Adrenal gland (tissue), 5 donors: ENCODE measurements around the gene NSG2.

Source experiments
- POLR2A ChIP-seq, 2 donors: fragments of 450-650 bp; IDR thresholded peaks; one replicate each; pipeline ENCODE4 v1.6.1; 2017; ENCODE audit warnings: antibody characterized with exemption in 2 of 2, mild to moderate bottlenecking in 2 of 2, moderate library complexity in 1 of 2
- TF ChIP-seq, protein P1 (sequence below), 6 experiments: fragments of 450-650 bp in 4 of 6; fragments of 200-600 bp in 2 of 6; sonication (generic) in 1 of 6; IDR thresholded peaks; 1 replicate in 5 of 6; 2 replicates in 1 of 6; pipeline versions ENCODE4 v1.5.1 to v1.8.0; 2016 to 2021; ENCODE audit warnings: antibody characterized with exemption in 6 of 6, mild to moderate bottlenecking in 2 of 6, moderate library complexity in 1 of 6
- donor health status: DM: no; HTN: no; CAD: no.

DNA sequence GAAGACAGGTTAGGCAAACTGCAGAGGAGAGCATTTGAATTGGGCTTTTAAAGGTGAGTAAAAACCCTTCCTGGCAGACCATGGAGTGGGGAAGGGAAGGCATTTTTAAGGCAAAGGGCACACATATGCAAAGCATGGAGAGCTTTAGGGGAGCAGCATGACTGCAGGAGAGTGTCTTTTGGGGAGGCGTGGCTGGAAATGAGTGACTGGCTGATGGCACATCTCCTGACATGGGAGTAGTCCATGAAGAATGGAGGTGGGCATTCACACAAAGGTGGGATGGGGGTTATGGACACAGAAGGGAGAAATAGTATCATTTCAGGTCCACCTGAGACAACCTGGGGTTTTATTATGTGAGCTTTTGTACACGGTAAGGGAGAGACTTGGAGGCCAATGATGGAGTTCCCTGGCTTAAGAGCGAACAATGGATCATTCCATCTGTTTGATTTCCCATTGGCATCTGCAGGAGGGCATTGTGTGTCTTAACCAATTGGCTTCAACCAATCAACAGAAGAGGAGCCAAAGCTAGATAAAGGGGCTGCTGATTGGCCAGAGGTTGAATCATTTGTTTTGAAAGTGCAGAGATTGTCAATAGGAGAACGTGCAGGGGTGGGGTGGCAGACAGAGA is 2.1 kb downstream of the NSG2 start:
- TF ChIP-seq, protein P1, sequence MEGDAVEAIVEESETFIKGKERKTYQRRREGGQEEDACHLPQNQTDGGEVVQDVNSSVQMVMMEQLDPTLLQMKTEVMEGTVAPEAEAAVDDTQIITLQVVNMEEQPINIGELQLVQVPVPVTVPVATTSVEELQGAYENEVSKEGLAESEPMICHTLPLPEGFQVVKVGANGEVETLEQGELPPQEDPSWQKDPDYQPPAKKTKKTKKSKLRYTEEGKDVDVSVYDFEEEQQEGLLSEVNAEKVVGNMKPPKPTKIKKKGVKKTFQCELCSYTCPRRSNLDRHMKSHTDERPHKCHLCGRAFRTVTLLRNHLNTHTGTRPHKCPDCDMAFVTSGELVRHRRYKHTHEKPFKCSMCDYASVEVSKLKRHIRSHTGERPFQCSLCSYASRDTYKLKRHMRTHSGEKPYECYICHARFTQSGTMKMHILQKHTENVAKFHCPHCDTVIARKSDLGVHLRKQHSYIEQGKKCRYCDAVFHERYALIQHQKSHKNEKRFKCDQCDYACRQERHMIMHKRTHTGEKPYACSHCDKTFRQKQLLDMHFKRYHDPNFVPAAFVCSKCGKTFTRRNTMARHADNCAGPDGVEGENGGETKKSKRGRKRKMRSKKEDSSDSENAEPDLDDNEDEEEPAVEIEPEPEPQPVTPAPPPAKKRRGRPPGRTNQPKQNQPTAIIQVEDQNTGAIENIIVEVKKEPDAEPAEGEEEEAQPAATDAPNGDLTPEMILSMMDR (IDR thresholded peaks at IDR 0.05), result no peak
- TF ChIP-seq POLR2A (IDR thresholded peaks at IDR 0.05), result no peak
